ENCODE measurements around the gene BIRC2.

- TF ChIP-seq POLR2AphosphoS5 (IDR thresholded peaks at IDR 0.05; ENCODE audit: low read depth, low read length): no peak
- no peak for TF ChIP-seq SIN3A (IDR thresholded peaks at IDR 0.05; ENCODE audit: borderline replicate concordance, insufficient read depth, low read depth, low read length)
- peak; percentile 35; the same call in 1 of the 2 replicates for TF ChIP-seq CTCF (IDR thresholded peaks at IDR 0.05)
- no peak for TF ChIP-seq TCF7L2 (IDR thresholded peaks at IDR 0.05; ENCODE audit: low read depth, low read length)
Observed at GRCh38 chr11:102367364-102367763, 20.4 kb downstream of the BIRC2 start.
